GM13977 (cell line): ENCODE measurements around the gene GNA12.

ENCODE experiments used
- DNase-seq: peaks from one replicate; pipeline ENCODE4 v3.0.0; 2012; ENCODE audit warnings: low spot score
- CTCF ChIP-seq: IDR thresholded peaks from 2 replicates; pipeline ENCODE4 v1.5.1; 2012; ENCODE audit warnings: mild to moderate bottlenecking, control low read depth; ENCODE audit not compliant: insufficient read depth; ENCODE audit errors: extremely low read depth, missing control alignments
- in situ Hi-C: fragments of 300-500 bp; cut with MboI; formaldehyde crosslinking; loops from one replicate; pipeline ENCODE4 v1.12.0; 2022; ENCODE audit warnings: low sequenced_read_pairs, low pct_unique_long_range_greater_than_20kb, mixed read lengths, inconsistent platforms; ENCODE audit not compliant: unreplicated experiment

The GNA12 gene

GRCh38 chr7:2833083-2833910 is 10.8 kb downstream of the GNA12 start:
- DNase-seq: no peak
- TF ChIP-seq CTCF: no peak
- in situ Hi-C loops: no loop called here

GRCh38 chr7:2832461-2832860 is 11.6 kb downstream of the GNA12 start:
- TF ChIP-seq CTCF: no peak
- no peak for DNase-seq
- in situ Hi-C loops: no loop called here

- DNase-seq: no peak
- in situ Hi-C loops: no loop called here
- TF ChIP-seq CTCF: no peak
These were observed 13.3 kb downstream of the GNA12 start for GRCh38 chr7:2830609-2831376.

- in situ Hi-C loops: no loop called here
- TF ChIP-seq CTCF: no peak
- DNase-seq: no peak
These were observed 15.1 kb downstream of the GNA12 start for GRCh38 chr7:2829040-2829439.

GRCh38 chr7:2826771-2827170 is 17.3 kb downstream of the GNA12 start:
- no peak for DNase-seq
- no peak for TF ChIP-seq CTCF
- in situ Hi-C loops: no loop called here

GRCh38 chr7:2825559-2826227 is 18.4 kb downstream of the GNA12 start:
- in situ Hi-C loops: no loop called here
- DNase-seq: no peak
- TF ChIP-seq CTCF: no peak
